HEK293 (cell line): ENCODE measurements around the gene SPA17.

Experiments
- CTCF ChIA-PET: fragments of 350-600 bp; formaldehyde crosslinking; extraction: SDS; loops from one replicate; lab custom pipeline; 2021; ENCODE audit warnings: antibody characterized with exemption; lab: Yijun Ruan, JAX
- POLR2A ChIA-PET: fragments of 300-600 bp; formaldehyde crosslinking; extraction: SDS; loops from one replicate; lab custom pipeline; 2020; ENCODE audit warnings: antibody characterized with exemption, inconsistent platforms; lab: Yijun Ruan, JAX
- H3K27ac ChIP-seq: fragments of 200-500 bp; sonication (Bioruptor generic); 2 replicates; pipeline ENCODE4 v1.5.1; 2014; ENCODE audit warnings: low read depth, low read length, control low read depth, inconsistent platforms; ENCODE audit errors: extremely low read depth
- H3K36me3 ChIP-seq, 2 experiments: fragments of 200-500 bp in 1 of 2; sonication (Bioruptor generic) in 1 of 2; 1 replicate in 1 of 2; 2 replicates in 1 of 2; pipeline ENCODE4 v1.5.1; 2014 to 2017; ENCODE audit warnings: inconsistent platforms in 2 of 2, low read length in 2 of 2; ENCODE audit not compliant: control insufficient read depth in 2 of 2, insufficient read depth in 1 of 2
- H3K4me1 ChIP-seq: fragments of 200-500 bp; sonication (Bioruptor generic); 2 replicates; pipeline ENCODE4 v1.5.1; 2014; ENCODE audit warnings: mild to moderate bottlenecking, low read length, inconsistent platforms; ENCODE audit not compliant: control insufficient read depth, insufficient read depth
- H3K4me3 ChIP-seq: 2 replicates; pipeline ENCODE4 v1.5.1; 2011; ENCODE audit warnings: low read depth, mild to moderate bottlenecking, control low read depth, low read length, moderate library complexity
- H3K9me3 ChIP-seq: fragments of 200-500 bp; sonication (Bioruptor generic); 2 replicates; pipeline ENCODE4 v1.5.1; 2014; ENCODE audit warnings: low read depth, low read length, inconsistent platforms; ENCODE audit not compliant: control insufficient read depth, insufficient read depth
- GLIS1 ChIP-seq: fragments of 450-650 bp; formaldehyde crosslinking; IDR thresholded peaks from 2 replicates; pipeline ENCODE4 v1.5.1; 2016; ENCODE audit warnings: missing biosample characterization, missing genetic modification characterization
- GLIS2 ChIP-seq: fragments of 450-650 bp; formaldehyde crosslinking; IDR thresholded peaks from 2 replicates; pipeline ENCODE4 v1.5.1; 2016; ENCODE audit warnings: missing biosample characterization, missing genetic modification characterization
- HOXD13 ChIP-seq: sonication (generic); formaldehyde crosslinking; IDR thresholded peaks from 2 replicates; pipeline ENCODE4 v1.8.0; 2022; ENCODE audit warnings: missing genetic modification reagents, borderline replicate concordance
- MYNN ChIP-seq: fragments of 450-650 bp; formaldehyde crosslinking; IDR thresholded peaks from 2 replicates; pipeline ENCODE4 v1.5.1; 2016; ENCODE audit warnings: missing biosample characterization, missing genetic modification characterization, borderline replicate concordance
- PRDM6 ChIP-seq: fragments of 450-650 bp; formaldehyde crosslinking; IDR thresholded peaks from 2 replicates; pipeline ENCODE4 v1.5.1; 2017; ENCODE audit warnings: missing biosample characterization, missing genetic modification characterization
- ZBTB21 ChIP-seq: fragments of 450-650 bp; formaldehyde crosslinking; IDR thresholded peaks from 2 replicates; pipeline ENCODE4 v1.5.1; 2017; ENCODE audit warnings: missing biosample characterization, missing genetic modification characterization
- ZNF148 ChIP-seq: fragments of 450-650 bp; formaldehyde crosslinking; IDR thresholded peaks from 2 replicates; pipeline ENCODE4 v1.5.0; 2017; ENCODE audit warnings: missing biosample characterization, missing genetic modification characterization, borderline replicate concordance
- ZNF155 ChIP-seq: fragments of 450-650 bp; formaldehyde crosslinking; IDR thresholded peaks from 2 replicates; pipeline ENCODE4 v1.5.1; 2016; ENCODE audit warnings: missing biosample characterization, missing genetic modification characterization
- ZNF18 ChIP-seq: fragments of 450-650 bp; formaldehyde crosslinking; IDR thresholded peaks from 2 replicates; pipeline ENCODE4 v1.5.1; 2016; ENCODE audit warnings: missing biosample characterization, missing genetic modification characterization
- ZNF211 ChIP-seq: fragments of 450-650 bp; formaldehyde crosslinking; IDR thresholded peaks from 2 replicates; pipeline ENCODE4 v1.5.1; 2016; ENCODE audit warnings: low read depth, missing biosample characterization, missing genetic modification characterization
- ZNF223 ChIP-seq: fragments of 450-650 bp; formaldehyde crosslinking; IDR thresholded peaks from 2 replicates; pipeline ENCODE4 v1.5.1; 2016; ENCODE audit warnings: missing biosample characterization, missing genetic modification characterization
- ZNF266 ChIP-seq: fragments of 450-650 bp; formaldehyde crosslinking; IDR thresholded peaks from 2 replicates; pipeline ENCODE4 v1.5.1; 2016; ENCODE audit warnings: missing biosample characterization, missing genetic modification characterization, low read depth
- ZNF302 ChIP-seq: fragments of 450-650 bp; formaldehyde crosslinking; IDR thresholded peaks from 2 replicates; pipeline ENCODE4 v1.5.1; 2016; ENCODE audit warnings: missing biosample characterization, missing genetic modification characterization, low read depth
- ZNF341 ChIP-seq: fragments of 450-650 bp; formaldehyde crosslinking; IDR thresholded peaks from 2 replicates; pipeline ENCODE4; 2016; ENCODE audit warnings: low read depth, missing biosample characterization, missing genetic modification characterization
- ZNF654 ChIP-seq: fragments of 450-650 bp; formaldehyde crosslinking; IDR thresholded peaks from 2 replicates; pipeline ENCODE4 v1.5.1; 2016; ENCODE audit warnings: low read depth, missing biosample characterization, missing genetic modification characterization
- ZNF768 ChIP-seq: fragments of 450-650 bp; formaldehyde crosslinking; IDR thresholded peaks from 2 replicates; pipeline ENCODE4 v1.5.1; 2018; ENCODE audit warnings: missing biosample characterization, mild to moderate bottlenecking, missing genetic modification characterization
- ZNF777 ChIP-seq: fragments of 450-650 bp; formaldehyde crosslinking; IDR thresholded peaks from 2 replicates; pipeline ENCODE4 v1.5.1; 2017; ENCODE audit warnings: missing biosample characterization, missing genetic modification characterization, borderline replicate concordance
- TF ChIP-seq, protein P1 (sequence below): fragments of 450-650 bp; formaldehyde crosslinking; IDR thresholded peaks from 2 replicates; pipeline ENCODE4 v1.5.1; 2017; ENCODE audit warnings: missing biosample characterization, missing genetic modification characterization

SPA17 gene

DNA sequence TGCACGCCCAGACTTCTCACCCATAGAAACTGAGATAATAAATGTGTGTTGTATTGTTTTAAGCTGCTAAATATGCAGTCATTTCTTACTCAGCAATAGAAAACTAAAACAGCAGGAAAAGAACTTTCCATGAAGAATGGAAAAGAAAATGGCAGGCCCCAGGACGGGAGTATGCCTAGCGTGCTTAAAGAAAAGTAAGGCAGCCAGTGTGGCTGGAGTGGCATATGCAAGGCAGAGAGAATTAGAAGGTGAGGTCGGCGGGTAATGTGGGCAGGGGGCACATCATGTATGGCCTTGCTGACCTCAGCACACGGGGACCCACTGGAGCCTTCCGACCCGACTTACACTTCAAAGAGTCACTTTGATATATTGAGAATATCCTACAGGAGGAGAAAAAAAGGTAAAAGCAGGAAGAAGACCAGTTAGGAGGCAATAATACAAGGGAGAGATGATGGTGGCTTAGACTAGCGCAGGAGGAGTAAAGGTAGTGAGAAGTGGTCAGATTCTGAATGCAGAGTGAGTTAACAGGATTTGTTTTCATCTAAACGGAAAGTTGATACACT, 30.6 kb upstream of the SPA17 start:
- ChIA-PET CTCF (interaction anchor here (0.7 to 4.8 kb wide), 20 partner anchors 10 to 330 kb away, joined by 3 to 53 read pairs (median 6); partner anchors contain the start of genes SIAE and SPA17), POLR2A (no interaction called here)
- TF ChIP-seq ZNF768 (no peak), ZNF211 (tag by site-specific recombination) (no peak), ZNF654 (no peak), ZNF155 (tag by site-specific recombination) (no peak), HOXD13 (CRISPR knock-in tag) (no peak), ZNF777 (tag by site-specific recombination) (no peak), ZNF223 (tag by site-specific recombination) (no peak), PRDM6 (tag by site-specific recombination) (no peak)
- TF ChIP-seq, protein P1, sequence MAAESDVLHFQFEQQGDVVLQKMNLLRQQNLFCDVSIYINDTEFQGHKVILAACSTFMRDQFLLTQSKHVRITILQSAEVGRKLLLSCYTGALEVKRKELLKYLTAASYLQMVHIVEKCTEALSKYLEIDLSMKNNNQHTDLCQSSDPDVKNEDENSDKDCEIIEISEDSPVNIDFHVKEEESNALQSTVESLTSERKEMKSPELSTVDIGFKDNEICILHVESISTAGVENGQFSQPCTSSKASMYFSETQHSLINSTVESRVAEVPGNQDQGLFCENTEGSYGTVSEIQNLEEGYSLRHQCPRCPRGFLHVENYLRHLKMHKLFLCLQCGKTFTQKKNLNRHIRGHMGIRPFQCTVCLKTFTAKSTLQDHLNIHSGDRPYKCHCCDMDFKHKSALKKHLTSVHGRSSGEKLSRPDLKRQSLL: no peak
- Histone ChIP-seq H3K4me1 (no peaks in the 10 kb centered on the region), H3K9me3 (no peaks in the 10 kb centered on the region), H3K4me3 (no peak overlapping the region), H3K27ac (no peak overlapping the region), H3K36me3 (peaks cover 0 to 19% of the 10 kb centered on the region in 2 experiments; a peak in 1 of 3 replicates)

DNA sequence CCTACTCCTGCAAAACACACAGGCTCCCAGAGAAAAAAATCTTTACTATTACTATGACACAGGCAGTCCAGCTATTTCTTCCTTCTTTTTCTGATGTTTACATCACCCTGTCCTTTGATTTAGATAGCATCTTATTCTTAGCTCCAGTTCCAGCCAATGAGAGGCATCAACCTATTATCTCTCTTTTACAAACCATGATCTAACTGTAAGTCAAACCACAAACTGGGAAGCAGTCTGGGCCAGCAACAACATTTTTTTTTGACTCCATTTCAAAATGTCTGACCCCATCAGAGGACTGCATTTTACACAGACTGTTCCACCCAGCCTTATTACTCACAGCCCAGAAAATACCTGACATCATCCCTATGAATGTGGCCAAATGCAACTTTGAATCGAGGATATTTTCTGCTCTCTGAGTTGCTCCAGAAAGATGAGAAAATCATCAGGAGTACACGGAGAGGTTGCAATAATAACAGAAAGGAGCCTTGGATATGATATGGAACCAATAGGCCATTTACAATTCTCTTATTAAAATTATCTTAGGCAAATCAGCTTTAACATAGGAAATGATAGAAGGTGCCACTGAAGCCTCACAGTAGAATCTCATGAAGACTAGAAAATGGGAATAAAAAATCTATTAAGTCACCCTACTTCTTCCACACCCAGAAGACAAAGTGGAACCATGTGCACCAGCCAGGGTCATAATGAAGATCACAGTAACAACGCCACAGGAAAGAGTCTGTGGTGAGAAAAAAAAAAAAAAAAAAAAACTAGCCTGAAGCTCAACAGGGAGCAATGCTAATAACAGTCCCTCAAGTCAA, 29.9 kb upstream of the SPA17 start:
- ChIA-PET CTCF (interaction anchor here (0.6 to 4.8 kb wide), 42 partner anchors 9 to 776 kb away, joined by 3 to 53 read pairs (median 5); partner anchors contain the start of genes SIAE and SPA17), POLR2A (interaction anchor here (0.6 kb wide), 1 partner anchor 70 kb away, joined by 4 read pairs; no protein-coding TSS in a partner anchor)

DNA sequence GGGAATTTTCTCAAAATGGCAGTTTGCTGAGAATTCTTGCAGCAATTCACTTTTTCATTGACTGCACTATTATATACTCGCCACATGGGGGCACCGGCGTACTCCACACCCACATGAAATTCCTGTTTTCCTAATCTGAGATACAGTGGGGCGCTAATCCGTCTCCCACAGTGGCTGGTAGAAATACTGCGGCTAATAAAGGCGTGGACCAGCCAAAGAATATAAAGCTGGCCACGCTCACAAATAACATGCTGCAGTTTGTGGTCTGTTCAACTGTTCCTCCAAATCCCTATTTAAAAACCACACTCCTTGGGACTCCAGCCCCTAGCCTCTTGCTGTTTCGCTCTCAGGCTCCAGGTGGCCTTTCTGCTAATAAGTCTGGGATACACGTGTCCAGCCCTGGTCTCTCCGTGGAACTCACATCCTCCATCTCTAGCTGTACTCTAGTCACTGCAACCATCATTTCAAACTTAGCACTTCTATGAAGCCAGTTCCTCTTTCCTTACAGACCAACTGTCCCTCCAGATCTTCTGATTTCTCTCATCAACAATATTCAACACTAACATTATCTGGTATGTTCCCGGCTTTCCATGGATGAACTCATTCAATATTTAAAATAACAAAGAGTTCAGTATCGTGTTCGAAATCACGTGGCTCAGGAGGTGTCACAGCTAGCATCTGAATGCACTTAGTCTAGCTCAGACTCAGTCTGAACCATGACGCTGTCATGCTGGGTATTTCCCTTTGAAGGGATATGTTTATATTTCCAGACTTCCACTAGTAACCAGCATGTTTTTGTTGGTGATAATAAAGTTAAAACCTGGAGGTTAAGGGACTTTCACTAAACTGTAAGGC, 29.1 kb upstream of the SPA17 start:
- no peaks in the 10 kb centered on the region for H3K4me1 ChIP-seq
- H3K36me3 ChIP-seq: peaks cover 0 to 5% of the 10 kb centered on the region in 2 experiments; a peak in 1 of 3 replicates
- ChIA-PET POLR2A (interaction anchor here (0.6 to 1.0 kb wide), 2 partner anchors 69 to 192 kb away, joined by 4 to 6 read pairs; no protein-coding TSS in a partner anchor), CTCF (interaction anchor here (0.6 to 4.8 kb wide), 46 partner anchors 8 to 775 kb away, joined by 3 to 53 read pairs (median 4); partner anchors contain the start of genes SIAE and SPA17)
- no peak overlapping the region for H3K4me3 ChIP-seq
- H3K27ac ChIP-seq: no peak overlapping the region
- no peaks in the 10 kb centered on the region for H3K9me3 ChIP-seq
- TF ChIP-seq GLIS2 (tag by site-specific recombination) (0 out of 2 replicates have a peak, but pooled peaks have one; percentile 16), ZNF148 (tag by site-specific recombination) (no peak), ZBTB21 (no peak), ZNF341 (tag by site-specific recombination) (no peak), GLIS1 (tag by site-specific recombination) (0 out of 2 replicates have a peak, but pooled peaks have one; percentile 18), MYNN (tag by site-specific recombination) (no peak), ZNF302 (no peak)

More for the DNA sequence above, 29.9 kb upstream of the SPA17 start:
- Histone ChIP-seq H3K4me3 (no peak overlapping the region), H3K36me3 (peaks cover 0 to 13% of the 10 kb centered on the region in 2 experiments; a peak in 1 of 3 replicates)
- TF ChIP-seq ZNF266 (tag by site-specific recombination) (peak; percentile 58; the same call in 1 of the 2 replicates), ZNF18 (tag by site-specific recombination) (no peak)
- TF ChIP-seq, all 188 proteins: peak for 1
- H3K9me3 ChIP-seq: no peaks in the 10 kb centered on the region
- H3K4me1 ChIP-seq: no peaks in the 10 kb centered on the region
- H3K27ac ChIP-seq: no peak overlapping the region
